ENCODE results near the gene OR4P4.

OR4P4 gene

DNA sequence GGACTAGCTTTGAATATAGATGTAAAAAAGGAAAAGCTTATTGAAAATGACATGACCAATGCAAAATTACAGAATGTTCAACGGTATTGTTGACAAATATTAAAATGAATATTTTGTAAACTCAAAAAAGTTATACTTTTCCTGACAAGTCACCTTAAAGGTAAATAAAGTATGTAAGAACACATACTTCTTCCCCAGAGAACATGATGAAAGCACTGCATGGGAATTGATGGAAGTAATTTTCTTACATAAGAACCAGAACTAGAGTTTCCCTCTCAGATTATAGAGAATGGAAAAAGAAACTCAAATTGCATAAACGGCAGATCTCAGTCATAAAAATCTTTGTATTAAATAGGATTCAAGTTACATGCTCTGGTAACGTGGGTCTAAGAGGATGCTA lies at the start of gene OR4P4:
OR4P4 (plus strand) TSS at position 301 of the 400 bp plus-strand sequence.
- DNase-seq (ENCODE audit: low spot score), result no peak

DNA sequence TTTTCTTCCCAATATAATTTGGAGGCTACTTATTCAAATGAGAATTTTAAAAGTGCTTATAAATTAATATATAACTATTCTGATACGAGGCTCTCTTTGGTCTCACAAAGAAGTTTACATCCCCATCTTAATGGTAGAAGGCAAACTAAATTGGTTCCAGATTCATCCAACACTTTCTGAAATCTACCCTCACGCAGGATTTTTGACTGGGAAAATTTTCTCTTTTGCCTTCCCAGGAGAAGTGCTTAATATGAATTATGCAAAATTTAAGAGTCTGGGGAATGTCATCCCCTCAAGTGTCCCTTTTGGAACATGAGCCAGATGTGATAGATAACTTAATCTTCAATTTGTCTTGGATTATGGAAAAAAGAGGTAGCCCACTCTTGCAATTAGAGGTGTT lies 27.4 kb upstream of the OR4P4 start, which contains the start of gene OR4C11:
OR4C11 (minus strand) TSS at position 101 of the 400 bp plus-strand sequence. CDS start 3,272 bp downstream, outside the sequence.
- DNase-seq (ENCODE audit: low spot score), result no peak

DNA sequence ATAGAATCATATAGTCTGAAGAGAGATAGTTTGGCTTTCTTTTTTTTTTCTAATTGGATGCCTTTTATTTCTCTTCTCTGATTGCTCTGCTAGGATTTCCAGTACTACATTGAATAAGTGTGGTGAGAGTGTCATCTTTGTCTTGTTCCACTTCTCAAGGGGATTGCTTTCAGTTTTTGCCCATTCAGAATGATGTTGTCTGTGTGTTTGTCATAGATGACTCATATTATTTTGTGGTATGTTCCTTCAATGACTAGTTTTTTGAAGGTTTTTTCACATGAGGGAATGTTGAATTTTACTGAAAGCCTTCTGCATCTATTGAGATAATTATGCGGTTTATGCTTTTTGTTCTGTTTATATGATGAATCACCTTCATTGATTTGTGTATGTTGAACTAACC lies 10.4 kb upstream of the OR4P4 start:
- no peak for DNase-seq (ENCODE audit: low spot score)

DNA sequence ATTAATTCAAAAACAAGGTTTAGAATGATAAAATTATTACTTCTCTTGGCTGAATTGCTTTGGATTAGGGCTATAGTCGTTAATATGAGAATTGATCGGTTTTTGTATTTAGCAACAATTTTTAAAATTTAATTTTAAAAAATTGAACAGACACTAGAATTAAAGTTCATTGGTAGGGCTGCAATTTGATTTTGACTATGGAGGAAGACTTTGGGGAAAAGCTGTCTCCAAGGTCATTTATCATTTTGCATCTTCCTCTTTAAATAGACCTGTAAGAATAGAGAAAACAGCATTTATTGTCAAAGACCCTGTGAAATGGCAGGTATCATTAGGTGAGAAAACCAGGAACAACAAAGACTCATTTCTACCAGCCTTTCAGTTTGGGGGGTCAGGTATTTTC lies 13.1 kb downstream of the OR4P4 start, which contains the start of gene OR4S2:
OR4S2 (plus strand) TSS at position 301 of the 400 bp plus-strand sequence. CDS start 2,577 bp downstream, outside the sequence.
- DNase-seq (ENCODE audit: low spot score), result no peak

DNA sequence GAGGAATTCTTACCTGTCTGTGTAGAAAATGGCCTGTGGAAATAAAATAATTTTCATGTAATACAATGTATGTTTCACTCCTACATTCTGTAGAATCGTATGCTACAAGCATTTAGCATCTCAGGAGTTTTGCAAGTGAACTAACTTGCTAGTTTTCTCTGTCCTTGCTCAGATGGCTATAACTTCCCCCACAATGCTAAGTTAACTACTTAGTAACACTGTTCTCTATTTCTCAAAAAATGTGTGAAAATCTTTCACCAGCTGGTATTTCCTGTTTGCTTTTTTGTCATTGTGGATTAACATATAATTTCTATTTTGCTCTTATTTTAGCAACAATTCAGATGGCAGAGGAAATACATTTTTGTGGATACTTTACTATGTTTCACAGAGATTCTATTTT lies 17.6 kb downstream of the OR4P4 start:
- no peak for DNase-seq (ENCODE audit: low spot score)

DNA sequence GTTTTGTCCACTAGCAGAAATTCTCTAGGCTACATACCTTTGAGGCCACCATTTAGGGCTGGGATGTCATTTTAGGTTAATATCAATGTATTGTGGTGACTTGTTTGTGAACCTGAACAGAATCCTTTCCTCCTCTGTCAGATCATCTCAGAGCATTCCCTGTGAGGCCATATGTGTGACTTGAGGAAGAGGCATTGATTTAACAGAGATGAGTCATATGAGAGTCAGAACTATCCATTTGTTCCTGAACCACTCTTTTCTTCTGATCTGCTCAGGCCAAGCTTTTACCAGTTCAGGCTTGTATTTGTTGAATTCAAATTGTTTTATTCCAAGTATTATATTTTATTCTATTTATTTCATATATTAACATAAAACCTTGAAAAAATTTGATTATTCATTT lies 20.2 kb downstream of the OR4P4 start:
- no peak for DNase-seq (ENCODE audit: low spot score)

DNA sequence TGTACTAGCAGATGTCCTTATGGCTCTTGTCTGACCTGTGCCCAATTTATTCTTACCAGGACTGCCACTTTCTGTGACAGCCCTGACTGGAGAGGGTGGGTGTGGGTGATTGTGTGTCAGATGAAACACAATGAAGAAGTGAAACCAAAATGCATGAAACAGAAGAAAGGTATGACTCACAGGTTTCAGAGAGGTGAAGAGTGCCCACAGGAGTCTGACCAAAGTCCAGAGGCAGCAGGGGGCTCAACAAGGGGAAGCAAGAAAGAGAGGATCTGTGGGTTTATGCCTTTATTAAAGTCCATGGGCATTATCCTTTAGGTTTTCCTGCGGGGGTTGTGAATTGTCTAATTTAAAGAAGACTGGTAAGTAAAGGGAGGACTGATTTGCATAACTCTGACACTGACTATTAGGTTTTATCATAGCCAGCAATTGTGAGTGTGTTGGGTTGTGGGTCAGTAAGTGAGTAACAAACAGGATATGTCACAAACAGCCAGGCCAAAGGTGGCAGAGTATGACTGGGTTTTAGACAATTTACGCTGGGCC lies 23.2 kb downstream of the OR4P4 start:
- no peak for DNase-seq (ENCODE audit: low spot score)

DNA sequence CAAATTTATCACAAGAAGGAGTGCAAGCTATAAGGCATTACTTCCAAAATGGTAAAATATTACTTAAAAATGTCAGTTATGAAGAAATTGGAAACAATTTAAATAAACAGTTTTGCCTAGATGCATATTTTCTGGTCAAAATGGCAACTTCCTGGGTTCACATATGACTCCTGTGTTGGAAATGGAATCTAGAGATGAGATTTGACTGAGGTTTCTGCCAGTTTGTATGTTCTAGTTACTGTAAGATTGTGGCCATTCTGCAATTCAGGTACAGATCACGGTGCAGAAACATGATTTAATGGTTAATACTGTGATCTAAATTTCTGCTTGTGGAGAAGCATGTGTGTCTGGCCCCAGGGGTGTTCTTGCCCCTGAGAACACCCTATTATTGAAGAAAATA lies 23.7 kb downstream of the OR4P4 start:
- DNase-seq (ENCODE audit: low spot score), result no peak

DNA sequence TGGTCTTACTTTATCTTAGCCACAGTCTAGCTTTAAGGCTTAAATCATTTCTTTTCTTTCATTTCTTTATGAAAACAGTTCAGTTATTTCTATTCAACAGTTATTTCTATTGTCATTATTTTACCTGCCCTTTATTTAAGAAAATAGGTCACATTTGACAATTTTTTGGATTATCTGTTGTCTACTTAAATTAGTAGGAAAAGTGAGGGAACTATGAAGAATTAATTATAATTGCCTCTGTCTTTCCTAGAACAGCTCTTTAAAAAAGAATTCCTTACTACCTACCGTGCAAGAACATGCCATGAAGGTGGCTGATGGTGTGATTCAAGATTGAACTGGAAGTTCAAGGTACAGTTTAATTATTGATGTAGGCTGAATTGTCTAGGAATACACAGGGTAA lies 27.0 kb downstream of the OR4P4 start, which contains the start of gene OR4C6:
OR4C6 (plus strand) TSS at position 301 of the 400 bp plus-strand sequence. CDS start 2,966 bp downstream, outside the sequence.
- DNase-seq (ENCODE audit: low spot score), result no peak

DNA sequence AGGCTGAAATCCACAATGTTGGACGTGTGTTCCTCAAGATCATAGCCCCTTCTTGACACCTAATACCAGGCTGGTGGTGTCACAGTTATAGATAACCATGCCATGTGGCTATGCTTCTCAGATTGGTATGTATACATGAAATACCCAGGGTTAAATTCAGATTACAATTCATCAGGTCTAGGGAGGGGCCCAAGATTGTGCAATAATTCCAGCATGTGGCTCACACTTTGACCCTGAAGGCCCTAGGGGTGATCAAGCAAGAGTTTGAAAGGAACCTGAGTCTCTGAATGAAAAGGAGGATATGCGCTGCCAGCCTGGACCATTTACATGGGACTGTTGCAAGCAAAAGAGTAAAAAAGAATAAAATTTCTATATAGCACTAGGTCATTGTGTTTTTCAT lies 34.5 kb downstream of the OR4P4 start:
- DNase-seq (ENCODE audit: low spot score), result no peak

DNA sequence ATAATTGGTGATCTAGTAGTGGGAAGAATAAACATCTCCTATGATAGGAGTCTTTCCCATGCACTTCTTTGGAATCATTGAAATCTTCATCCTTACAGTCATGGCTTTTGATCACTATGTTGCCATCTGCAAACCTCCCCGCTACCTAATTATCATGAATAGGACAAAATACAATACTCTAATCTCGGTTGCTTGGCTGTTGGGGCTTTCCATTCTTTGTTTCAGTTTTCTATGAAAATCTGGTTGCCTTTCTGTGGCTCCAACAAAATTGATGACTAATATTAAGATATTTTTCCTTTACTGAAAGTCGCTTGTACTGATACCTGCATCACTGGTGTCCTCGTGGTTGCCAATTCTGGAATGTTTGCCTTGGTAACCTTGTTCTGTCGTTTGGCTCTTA lies 38.9 kb downstream of the OR4P4 start:
- DNase-seq (ENCODE audit: low spot score), result no peak

Data from pons (tissue), 1 donor.